Prostate gland (tissue), 2 donors: ENCODE data around the gene RABEP2. TPM values are rescaled to one million over a fixed set of nuclear protein-coding genes. Genes with fewer than 3 reads are reported as not detected.

ENCODE experiments used
- DNase-seq: peaks from one replicate; pipeline ENCODE4 v3.0.0-alpha.2; 2019; ENCODE audit warnings: low spot score
- H3K27ac ChIP-seq, 2 donors: fragments of 200-600 bp; sonication (generic); 2 replicates each; pipeline ENCODE4 v1.5.1; 2017 to 2019
- H3K27me3 ChIP-seq: fragments of 200-600 bp; sonication (generic); replicated peaks from 2 replicates; pipeline ENCODE4 v1.5.1; 2019; ENCODE audit not compliant: insufficient read depth
- H3K36me3 ChIP-seq, 2 donors: fragments of 200-600 bp; sonication (generic); 1 replicate in 1 of 2; 2 replicates in 1 of 2; pipeline versions ENCODE4 v1.5.1 to v1.8.1; 2017 to 2019
- H3K4me1 ChIP-seq: fragments of 200-600 bp; sonication (generic); replicated peaks from 2 replicates; pipeline ENCODE4 v1.5.1; 2019
- H3K4me3 ChIP-seq, 2 donors: fragments of 200-600 bp; sonication (generic); 2 replicates each; pipeline ENCODE4 v1.5.1; 2017 to 2019
- H3K9me3 ChIP-seq: fragments of 200-600 bp; sonication (generic); 2 replicates; pipeline ENCODE4 v1.5.1; 2017
- POLR2AphosphoS5 ChIP-seq: sonication (generic); formaldehyde crosslinking; IDR thresholded peaks from one replicate; pipeline ENCODE4 v1.6.1; 2017; ENCODE audit warnings: antibody characterized with exemption
- WGBS: methylation state at CpG from one replicate; pipeline ENCODE4 v1.1.5; 2018; 5-methylcytosine and 5-hydroxymethylcytosine counted together
- intact Hi-C: fragments of 100-400 bp; cut with DNase I; formaldehyde crosslinking; loops from one replicate; pipeline ENCODE4 v1.14.2; 2022
- small RNA-seq, 2 donors: library from RNA; depleted of rRNA; stranded (forward); fragments of <200 nt; gene quantifications; one replicate each; pipeline ENCODE3, GENCODE V24; 2016
- total RNA-seq, 2 donors: library from RNA; depleted of rRNA; stranded (reverse); fragments of >200 nt; gene quantifications; one replicate each; pipeline ENCODE4 v1.1.0, GENCODE V29; 2016
- TF ChIP-seq, protein P1 (sequence below), 4 experiments: fragments of 200-600 bp in 2 of 4; fragments of 450-650 bp in 2 of 4; sonication (generic) in 2 of 4; IDR thresholded peaks; 1 replicate in 3 of 4; 2 replicates in 1 of 4; pipeline ENCODE4 v1.5.1; 2016 to 2019; ENCODE audit warnings: antibody characterized with exemption in 4 of 4, mild to moderate bottlenecking in 2 of 4, moderate library complexity in 2 of 4

The RABEP2 gene
- total RNA-seq, 2 donors from 2014 or later, result 128 to 139 TPM

DNA sequence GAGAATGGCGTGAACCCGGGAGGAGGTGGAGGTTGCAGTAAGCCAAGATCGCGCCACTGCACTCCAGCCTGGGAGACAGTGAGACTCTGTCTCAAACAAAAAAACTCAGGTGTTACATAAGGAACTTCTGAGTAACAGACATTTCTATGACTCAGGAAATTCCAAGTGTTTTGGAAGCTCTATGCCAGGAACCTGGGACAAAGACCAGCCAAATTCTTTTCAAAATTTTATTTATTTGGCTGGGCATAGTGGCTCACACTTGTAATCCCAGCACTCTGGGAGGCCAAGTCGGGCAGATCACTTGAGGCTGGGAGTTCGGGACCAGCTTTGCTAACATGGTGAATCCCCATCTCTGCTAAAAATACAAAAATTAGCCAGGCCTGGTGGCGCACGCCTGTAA lies 66.6 kb downstream of the RABEP2 start:
- H3K9me3 ChIP-seq, result no peaks in the 10 kb centered on the region
- no peak overlapping the region for H3K27ac ChIP-seq
- H3K27me3 ChIP-seq, result no peaks in the 10 kb centered on the region
- H3K36me3 ChIP-seq, result no peaks in the 10 kb centered on the region
- H3K4me3 ChIP-seq, result no peak overlapping the region
- intact Hi-C loops, result no loop called here
- WGBS, result 57% methylated on average over 8 of the region's 8 CpGs
- no peak for DNase-seq
- no peaks in the 10 kb centered on the region for H3K4me1 ChIP-seq
- TF ChIP-seq, protein P1, sequence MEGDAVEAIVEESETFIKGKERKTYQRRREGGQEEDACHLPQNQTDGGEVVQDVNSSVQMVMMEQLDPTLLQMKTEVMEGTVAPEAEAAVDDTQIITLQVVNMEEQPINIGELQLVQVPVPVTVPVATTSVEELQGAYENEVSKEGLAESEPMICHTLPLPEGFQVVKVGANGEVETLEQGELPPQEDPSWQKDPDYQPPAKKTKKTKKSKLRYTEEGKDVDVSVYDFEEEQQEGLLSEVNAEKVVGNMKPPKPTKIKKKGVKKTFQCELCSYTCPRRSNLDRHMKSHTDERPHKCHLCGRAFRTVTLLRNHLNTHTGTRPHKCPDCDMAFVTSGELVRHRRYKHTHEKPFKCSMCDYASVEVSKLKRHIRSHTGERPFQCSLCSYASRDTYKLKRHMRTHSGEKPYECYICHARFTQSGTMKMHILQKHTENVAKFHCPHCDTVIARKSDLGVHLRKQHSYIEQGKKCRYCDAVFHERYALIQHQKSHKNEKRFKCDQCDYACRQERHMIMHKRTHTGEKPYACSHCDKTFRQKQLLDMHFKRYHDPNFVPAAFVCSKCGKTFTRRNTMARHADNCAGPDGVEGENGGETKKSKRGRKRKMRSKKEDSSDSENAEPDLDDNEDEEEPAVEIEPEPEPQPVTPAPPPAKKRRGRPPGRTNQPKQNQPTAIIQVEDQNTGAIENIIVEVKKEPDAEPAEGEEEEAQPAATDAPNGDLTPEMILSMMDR (IDR thresholded peaks at IDR 0.05), result no peak
- peak; percentile 11 for TF ChIP-seq POLR2AphosphoS5

Small RNA genes lying within 50 kb of the gene (small RNA-seq; reads per million reads assigned to genes)
- gene RF00416, result 0 reads per million in 2 donors

Other genes starting within 250 kb of the RABEP2 start
- gene EIF3C, start 213.8 kb downstream of the RABEP2 start, total RNA-seq, result 100 to 1,000 TPM; 186 to 373 TPM
- 1 to 10 TPM in 1 of 2 donors, not detected in 1; 6.2 TPM for gene NPIPB9, start 173.5 kb downstream of the RABEP2 start, total RNA-seq
- 100 to 1,000 TPM in 1 of 2 donors, 10 to 100 TPM in 1; 83.4 to 151 TPM for gene ATXN2L, start 102.2 kb downstream of the RABEP2 start, total RNA-seq
- gene TUFM, start 78.9 kb downstream of the RABEP2 start, total RNA-seq, result 100 to 1,000 TPM; 114 to 151 TPM
- gene SH2B1, start 61.4 kb downstream of the RABEP2 start, total RNA-seq, result 10 to 100 TPM; 51.6 to 84.2 TPM
- 1 to 10 TPM; 1.5 to 3.1 TPM for gene ATP2A1, start 46.8 kb downstream of the RABEP2 start, total RNA-seq
- under 1 TPM; 0.46 to 0.51 TPM for gene CD19, start 6.7 kb upstream of the RABEP2 start, total RNA-seq
- gene NFATC2IP, start 25.7 kb upstream of the RABEP2 start, total RNA-seq, result 10 to 100 TPM; 18.8 to 47.3 TPM
- 10 to 100 TPM; 14.8 to 57.4 TPM for gene SPNS1, start 49.5 kb upstream of the RABEP2 start, total RNA-seq
- 1 to 10 TPM; 4.7 to 5.7 TPM for gene LAT, start 59.8 kb upstream of the RABEP2 start, total RNA-seq